PFSK-1 (cell line): ENCODE data around the gene TIMP3.

Source experiments
- FOXP2 ChIP-seq: optimal IDR thresholded peaks from 2 replicates; pipeline ENCODE3; 2011; ENCODE audit warnings: borderline replicate concordance, control low read depth, inconsistent platforms; ENCODE audit not compliant: insufficient read depth; ENCODE audit errors: extremely low read length, extremely low read depth
- POLR2AphosphoS5 ChIP-seq: IDR thresholded peaks from 2 replicates; pipeline ENCODE4 v1.6.1; 2012; ENCODE audit warnings: low read depth, mild to moderate bottlenecking, control low read depth, low read length, moderate library complexity
- SIN3A ChIP-seq: IDR thresholded peaks from 2 replicates; pipeline ENCODE4 v1.6.1; 2012; ENCODE audit warnings: mild to moderate bottlenecking, low read length, moderate library complexity, borderline replicate concordance; ENCODE audit not compliant: insufficient read depth
- TAF1 ChIP-seq: IDR thresholded peaks from 2 replicates; pipeline ENCODE4 v1.6.1; 2012; ENCODE audit warnings: low read length, control low read depth, borderline replicate concordance; ENCODE audit not compliant: insufficient read depth
- TF ChIP-seq, protein P1 (sequence below), 2 experiments: IDR thresholded peaks; 2 replicates each; pipeline versions ENCODE4 v1.6.1 to v1.8.0; 2011 to 2012; ENCODE audit warnings: low read depth in 2 of 2, low read length in 2 of 2, control low read depth in 1 of 2, inconsistent platforms in 1 of 2, mild to moderate bottlenecking in 1 of 2, moderate library complexity in 1 of 2; ENCODE audit not compliant: insufficient read depth in 1 of 2

The TIMP3 gene

DNA sequence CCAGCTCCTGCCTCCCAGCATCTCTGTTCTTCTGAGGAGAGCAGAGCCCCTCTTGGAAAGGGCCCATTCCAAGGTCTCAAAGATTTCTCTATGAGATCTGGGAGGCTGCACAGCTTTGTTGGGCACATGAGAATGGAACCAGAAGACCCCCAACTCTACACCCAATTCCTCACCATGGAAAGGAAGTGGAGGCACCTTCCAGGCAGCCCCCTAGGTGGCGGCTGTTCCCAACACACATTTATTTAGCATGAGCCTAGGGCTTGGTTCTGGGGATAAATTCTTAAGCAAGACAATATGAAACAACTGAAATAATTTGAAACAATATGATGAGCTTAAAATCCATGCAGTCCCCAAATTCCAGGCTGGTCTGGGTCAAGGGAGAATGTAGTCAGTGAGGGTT lies 100.4 kb downstream of the TIMP3 start:
- TF ChIP-seq, protein P1, sequence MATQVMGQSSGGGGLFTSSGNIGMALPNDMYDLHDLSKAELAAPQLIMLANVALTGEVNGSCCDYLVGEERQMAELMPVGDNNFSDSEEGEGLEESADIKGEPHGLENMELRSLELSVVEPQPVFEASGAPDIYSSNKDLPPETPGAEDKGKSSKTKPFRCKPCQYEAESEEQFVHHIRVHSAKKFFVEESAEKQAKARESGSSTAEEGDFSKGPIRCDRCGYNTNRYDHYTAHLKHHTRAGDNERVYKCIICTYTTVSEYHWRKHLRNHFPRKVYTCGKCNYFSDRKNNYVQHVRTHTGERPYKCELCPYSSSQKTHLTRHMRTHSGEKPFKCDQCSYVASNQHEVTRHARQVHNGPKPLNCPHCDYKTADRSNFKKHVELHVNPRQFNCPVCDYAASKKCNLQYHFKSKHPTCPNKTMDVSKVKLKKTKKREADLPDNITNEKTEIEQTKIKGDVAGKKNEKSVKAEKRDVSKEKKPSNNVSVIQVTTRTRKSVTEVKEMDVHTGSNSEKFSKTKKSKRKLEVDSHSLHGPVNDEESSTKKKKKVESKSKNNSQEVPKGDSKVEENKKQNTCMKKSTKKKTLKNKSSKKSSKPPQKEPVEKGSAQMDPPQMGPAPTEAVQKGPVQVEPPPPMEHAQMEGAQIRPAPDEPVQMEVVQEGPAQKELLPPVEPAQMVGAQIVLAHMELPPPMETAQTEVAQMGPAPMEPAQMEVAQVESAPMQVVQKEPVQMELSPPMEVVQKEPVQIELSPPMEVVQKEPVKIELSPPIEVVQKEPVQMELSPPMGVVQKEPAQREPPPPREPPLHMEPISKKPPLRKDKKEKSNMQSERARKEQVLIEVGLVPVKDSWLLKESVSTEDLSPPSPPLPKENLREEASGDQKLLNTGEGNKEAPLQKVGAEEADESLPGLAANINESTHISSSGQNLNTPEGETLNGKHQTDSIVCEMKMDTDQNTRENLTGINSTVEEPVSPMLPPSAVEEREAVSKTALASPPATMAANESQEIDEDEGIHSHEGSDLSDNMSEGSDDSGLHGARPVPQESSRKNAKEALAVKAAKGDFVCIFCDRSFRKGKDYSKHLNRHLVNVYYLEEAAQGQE (IDR thresholded peaks at IDR 0.05; ENCODE audit: insufficient read depth in 1 of 2, low read depth in 2 of 2, low read length in 2 of 2), result no peak
- no peak for TF ChIP-seq FOXP2
- no peak for TF ChIP-seq SIN3A
- TF ChIP-seq POLR2AphosphoS5, result no peak
- no peak for TF ChIP-seq TAF1

DNA sequence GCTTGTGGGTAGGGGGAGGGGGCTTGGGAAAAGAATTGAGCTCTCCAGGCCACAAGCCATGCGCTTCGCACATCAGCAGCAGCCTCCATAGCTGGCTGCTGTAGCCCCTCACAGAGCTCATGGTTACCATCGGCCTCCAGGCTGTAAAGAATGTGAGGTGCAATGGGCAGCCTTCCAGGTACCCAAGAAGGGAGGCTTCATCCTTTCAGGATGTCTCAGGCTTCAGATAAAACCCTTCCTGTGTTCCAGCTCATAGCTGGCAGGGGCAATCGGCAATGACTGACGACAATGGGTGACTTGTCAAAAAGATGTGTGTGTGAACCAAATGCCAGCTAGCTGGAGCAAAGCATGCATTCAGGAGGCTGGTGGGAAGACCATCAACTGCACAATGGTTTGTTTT lies 102.0 kb downstream of the TIMP3 start:
- TF ChIP-seq, protein P1 (IDR thresholded peaks at IDR 0.05; ENCODE audit: insufficient read depth in 1 of 2, low read depth in 2 of 2, low read length in 2 of 2), result no peak
- TF ChIP-seq SIN3A (no peak), TAF1 (no peak), FOXP2 (no peak), POLR2AphosphoS5 (no peak)

DNA sequence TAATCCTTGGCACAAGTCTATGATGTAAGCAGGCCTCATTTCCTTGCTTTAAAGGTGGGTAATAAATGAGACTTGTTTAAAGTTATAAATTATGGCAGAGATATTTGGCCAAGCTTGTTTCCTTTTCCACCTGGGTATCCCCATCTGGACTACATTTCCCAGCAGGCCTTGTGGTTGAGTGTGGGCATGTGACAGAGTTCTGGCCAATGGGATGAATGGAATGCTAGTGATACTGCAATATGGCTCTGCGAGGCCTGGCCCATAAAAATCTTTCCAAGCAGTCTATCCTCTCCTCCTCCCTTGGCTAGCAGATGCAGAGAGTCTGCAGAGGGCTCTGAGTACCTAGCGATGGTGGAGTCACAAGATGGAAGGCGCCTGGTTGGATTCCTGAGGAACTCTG lies 102.5 kb downstream of the TIMP3 start:
- TF ChIP-seq TAF1, result no peak
- no peak for TF ChIP-seq POLR2AphosphoS5
- no peak for TF ChIP-seq SIN3A
- TF ChIP-seq, protein P1 (IDR thresholded peaks at IDR 0.05; ENCODE audit: insufficient read depth in 1 of 2, low read depth in 2 of 2, low read length in 2 of 2), result no peak
- no peak for TF ChIP-seq FOXP2

DNA sequence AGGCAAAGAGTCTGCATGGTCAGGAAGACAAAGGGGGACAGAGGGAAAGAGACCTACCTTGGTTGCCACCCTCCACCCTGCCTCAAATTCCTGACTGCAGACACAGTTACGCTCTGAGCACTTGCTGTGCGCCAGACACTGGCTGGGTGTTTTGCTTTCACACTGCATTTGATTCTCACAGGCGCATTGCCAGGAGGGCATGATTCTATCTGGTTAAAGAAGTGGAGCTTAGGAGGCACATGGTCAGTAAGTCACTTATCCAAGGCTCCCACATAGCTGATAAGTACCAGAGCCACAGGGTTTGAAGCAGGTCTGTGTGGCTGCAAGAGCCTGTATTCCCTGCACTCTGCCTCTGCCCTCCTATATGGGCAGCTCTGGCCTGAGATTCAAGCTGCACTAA lies 103.9 kb downstream of the TIMP3 start:
- TF ChIP-seq FOXP2, result no peak
- no peak for TF ChIP-seq POLR2AphosphoS5
- TF ChIP-seq TAF1, result no peak
- TF ChIP-seq SIN3A, result no peak
- TF ChIP-seq, protein P1 (IDR thresholded peaks at IDR 0.05; ENCODE audit: insufficient read depth in 1 of 2, low read depth in 2 of 2, low read length in 2 of 2), result no peak
